Endodermal cell (in vitro differentiated cells): ENCODE results near the gene ASF1A. TPM values are rescaled to one million over a fixed set of nuclear protein-coding genes. Genes with fewer than 3 reads are reported as not detected.

ENCODE experiments used
- DNase-seq: peaks from one replicate; pipeline ENCODE4 v3.0.0-alpha.2; 2017
- H3K27ac ChIP-seq: 2 replicates; pipeline ENCODE4 v1.5.1; 2013; ENCODE audit warnings: mild to moderate bottlenecking, low read depth, low read length, moderate library complexity
- H3K27me3 ChIP-seq: 2 replicates; pipeline ENCODE4 v1.6.1; 2013; ENCODE audit warnings: mild to moderate bottlenecking, low read length, moderate library complexity; ENCODE audit not compliant: insufficient read depth, control insufficient read depth, poor library complexity, severe bottlenecking
- H3K36me3 ChIP-seq: 2 replicates; pipeline ENCODE4 v1.7.0; 2013; ENCODE audit warnings: mild to moderate bottlenecking, low read length, moderate library complexity; ENCODE audit not compliant: control insufficient read depth, insufficient read depth
- H3K4me1 ChIP-seq: one replicate; pipeline ENCODE4 v1.7.0; 2013; ENCODE audit warnings: low read length; ENCODE audit not compliant: control insufficient read depth, insufficient read depth
- H3K4me3 ChIP-seq: 2 replicates; pipeline ENCODE4 v1.5.1; 2013; ENCODE audit warnings: mild to moderate bottlenecking, low read length, moderate library complexity
- H3K9ac ChIP-seq: 2 replicates; pipeline ENCODE4 v1.6.1; 2013; ENCODE audit warnings: mild to moderate bottlenecking, low read length, moderate library complexity; ENCODE audit not compliant: poor library complexity, severe bottlenecking; ENCODE audit errors: extremely low read depth
- H3K9me3 ChIP-seq: 2 replicates; pipeline ENCODE4 v1.6.1; 2013; ENCODE audit warnings: mild to moderate bottlenecking, low read length, moderate library complexity; ENCODE audit not compliant: control insufficient read depth
- H3K27ac Mint-ChIP-seq: 2 replicates; pipeline ENCODE4 v1.8.0; 2020; ENCODE audit warnings: mixed read lengths
- H3K27me3 Mint-ChIP-seq: 2 replicates; pipeline ENCODE4 v1.8.0; 2021; ENCODE audit warnings: mild to moderate bottlenecking, mixed read lengths; ENCODE audit not compliant: insufficient read depth
- H3K36me3 Mint-ChIP-seq: 2 replicates; pipeline ENCODE4 v1.8.0; 2020; ENCODE audit warnings: low read depth, mixed read lengths
- H3K4me1 Mint-ChIP-seq: 2 replicates; pipeline ENCODE4 v1.8.0; 2020; ENCODE audit warnings: mixed read lengths
- H3K4me3 Mint-ChIP-seq: 2 replicates; pipeline ENCODE4 v1.8.0; 2020; ENCODE audit warnings: mild to moderate bottlenecking, moderate library complexity, mixed read lengths
- H3K9me3 Mint-ChIP-seq: 2 replicates; pipeline ENCODE4 v1.8.0; 2020; ENCODE audit warnings: mild to moderate bottlenecking, mixed read lengths
- CTCF ChIP-seq: fragments of 200-600 bp; sonication (generic); conservative IDR thresholded peaks from 2 replicates; pipeline ENCODE4 v1.5.0; 2021; ENCODE audit warnings: antibody characterized with exemption, mild to moderate bottlenecking
- WGBS, 2 experiments: methylation state at CpG; one replicate each; pipeline versions ENCODE4 v1.1.5 to v1.1.7; 2013; ENCODE audit warnings: missing lambda C conversion rate in 2 of 2, mixed read lengths in 1 of 2; ENCODE audit not compliant: insufficient coverage in 1 of 2, insufficient read length in 1 of 2; 5-methylcytosine and 5-hydroxymethylcytosine counted together
- total RNA-seq, 2 donors: library from RNA; stranded (reverse); fragmentation: NEBNext Ultra II Directional in 1 of 2; extraction: Animal tissue kit (Norgen Biotek cat#: 25700) in 1 of 2; gene quantifications; 2 replicates in 1 of 2; 3 replicates in 1 of 2; pipeline ENCODE4 v1.2.1, GENCODE V29; 2021

Gene ASF1A
- total RNA-seq, 2 donors from 2014 or later, result 44.5 to 54.9 TPM

GRCh38 chr6:118872726-118873125 is 21.2 kb upstream of the ASF1A start:
- Mint-ChIP-seq H3K36me3 (peaks cover 35% of the 10 kb centered on the region), H3K9me3 (peaks cover 29% of the 10 kb centered on the region), H3K4me3 (no peak overlapping the region), H3K4me1 (peaks cover 12% of the 10 kb centered on the region), H3K27me3 (no peaks in the 10 kb centered on the region), H3K27ac (no peak overlapping the region)
- WGBS, 2 experiments, result 93 to 100% methylated on average over 1 to 2 of the region's 2 CpGs
- Histone ChIP-seq H3K4me3 (no peak overlapping the region), H3K4me1 (peaks cover 6% of the 10 kb centered on the region), H3K27ac (no peak overlapping the region), H3K9me3 (peaks cover 9% of the 10 kb centered on the region), H3K36me3 (no peaks in the 10 kb centered on the region), H3K27me3 (no peaks in the 10 kb centered on the region), H3K9ac (no peak overlapping the region)
- TF ChIP-seq CTCF, result no peak
- no peak for DNase-seq

GRCh38 chr6:118873239-118873638 is 20.7 kb upstream of the ASF1A start:
- Mint-ChIP-seq H3K36me3 (peaks cover 35% of the 10 kb centered on the region), H3K9me3 (peaks cover 29% of the 10 kb centered on the region), H3K4me3 (no peak overlapping the region), H3K27ac (no peak overlapping the region), H3K4me1 (peaks cover 12% of the 10 kb centered on the region), H3K27me3 (no peaks in the 10 kb centered on the region)
- Histone ChIP-seq H3K36me3 (no peaks in the 10 kb centered on the region), H3K27ac (no peak overlapping the region), H3K9me3 (peaks cover 9% of the 10 kb centered on the region), H3K4me1 (peaks cover 6% of the 10 kb centered on the region), H3K27me3 (no peaks in the 10 kb centered on the region), H3K9ac (no peak overlapping the region), H3K4me3 (no peak overlapping the region)
- DNase-seq, result no peak
- WGBS, 2 experiments, result 100% methylated on average over 1 of the region's 2 CpGs; no CpG with 5 or more reads in 1 of the 2 experiments
- TF ChIP-seq CTCF, result no peak

GRCh38 chr6:118875672-118876071 is 18.3 kb upstream of the ASF1A start:
- H3K9me3 Mint-ChIP-seq, result peaks cover 12% of the 10 kb centered on the region
- no peaks in the 10 kb centered on the region for H3K36me3 ChIP-seq
- WGBS, 2 experiments, result 92 to 98% methylated on average over 1 to 2 of the region's 2 CpGs
- peaks cover 12% of the 10 kb centered on the region for H3K4me1 Mint-ChIP-seq
- no peak overlapping the region for H3K9ac ChIP-seq
- H3K27me3 ChIP-seq, result no peaks in the 10 kb centered on the region
- no peak overlapping the region for H3K4me3 Mint-ChIP-seq
- DNase-seq, result no peak
- no peak for TF ChIP-seq CTCF
- H3K27ac ChIP-seq, result no peak overlapping the region
- no peaks in the 10 kb centered on the region for H3K27me3 Mint-ChIP-seq
- no peak overlapping the region for H3K4me3 ChIP-seq
- H3K36me3 Mint-ChIP-seq, result peaks cover 19% of the 10 kb centered on the region
- no peak overlapping the region for H3K27ac Mint-ChIP-seq
- peaks cover 3% of the 10 kb centered on the region for H3K9me3 ChIP-seq
- peaks cover 6% of the 10 kb centered on the region for H3K4me1 ChIP-seq
